Measurements from ENCODE around the gene NCMAP.
"Not testable (repeated sequence)": the region's sequence is repeated elsewhere in the genome, so short reads cannot be mapped to it uniquely, and the experiment has no call there.

The NCMAP gene

GRCh38 chr1:24544239-24544638, 11.6 kb upstream of the NCMAP start:
- no peak for DNase-seq

GRCh38 chr1:24545662-24546061, 10.2 kb upstream of the NCMAP start:
- DNase-seq, result no peak

DNA sequence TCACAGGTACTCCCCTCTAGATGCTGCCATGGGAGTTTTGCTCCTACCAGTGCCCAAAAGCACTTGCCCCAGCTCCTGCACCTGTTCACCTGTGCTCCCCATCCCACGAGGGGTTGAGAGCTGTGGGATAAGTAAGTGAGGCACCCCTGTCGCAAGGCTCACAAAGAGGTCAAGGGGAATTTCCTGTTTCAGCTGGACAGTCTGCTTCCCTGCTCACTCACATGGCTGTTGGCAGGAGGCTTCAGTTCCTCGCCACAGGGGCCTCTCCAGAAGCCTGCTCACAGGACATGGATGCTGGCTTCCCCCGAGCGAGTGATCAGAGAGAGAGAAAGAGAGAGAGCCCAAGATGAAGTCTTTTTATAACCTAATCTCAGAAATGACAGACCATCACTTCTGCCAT, 8.7 kb upstream of the NCMAP start:
- no peak for DNase-seq

- no peak for DNase-seq
Measured at GRCh38 chr1:24548070-24548469, 7.8 kb upstream of the NCMAP start.

GRCh38 chr1:24549210-24549609, 6.7 kb upstream of the NCMAP start:
- DNase-seq, result not testable (repeated sequence)

DNA sequence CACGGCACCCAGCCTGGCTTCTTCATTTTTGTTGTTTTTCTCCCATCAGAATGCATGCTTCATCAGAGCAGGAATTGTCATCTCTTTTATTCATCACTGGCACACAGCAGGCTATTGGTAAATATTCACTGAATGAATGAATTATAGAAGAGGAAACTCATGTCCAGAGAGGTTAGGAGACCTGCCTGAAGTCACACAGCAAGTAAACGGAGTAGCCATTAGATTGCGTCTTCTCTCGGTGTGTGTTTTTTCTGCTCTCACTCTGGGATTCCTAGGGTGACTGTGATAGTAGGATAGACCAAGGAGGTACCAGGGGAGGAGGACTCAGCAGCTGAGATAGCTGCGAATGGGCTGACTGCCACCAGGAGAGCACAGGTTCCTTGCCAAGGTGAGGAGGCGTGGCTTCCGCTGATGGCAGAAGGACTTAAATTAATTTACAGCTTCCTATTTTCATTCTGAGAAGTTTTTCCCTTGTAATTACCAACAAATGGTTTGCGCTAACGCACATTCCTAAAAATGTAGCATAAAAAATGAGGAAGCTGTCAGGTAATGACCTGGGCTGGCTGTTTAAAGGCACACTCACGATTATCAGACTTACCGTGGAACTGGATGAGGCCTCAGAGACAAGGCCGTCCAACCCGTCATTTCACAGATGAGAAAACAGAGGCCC, 4.5 kb upstream of the NCMAP start:
- no peak for DNase-seq

DNA sequence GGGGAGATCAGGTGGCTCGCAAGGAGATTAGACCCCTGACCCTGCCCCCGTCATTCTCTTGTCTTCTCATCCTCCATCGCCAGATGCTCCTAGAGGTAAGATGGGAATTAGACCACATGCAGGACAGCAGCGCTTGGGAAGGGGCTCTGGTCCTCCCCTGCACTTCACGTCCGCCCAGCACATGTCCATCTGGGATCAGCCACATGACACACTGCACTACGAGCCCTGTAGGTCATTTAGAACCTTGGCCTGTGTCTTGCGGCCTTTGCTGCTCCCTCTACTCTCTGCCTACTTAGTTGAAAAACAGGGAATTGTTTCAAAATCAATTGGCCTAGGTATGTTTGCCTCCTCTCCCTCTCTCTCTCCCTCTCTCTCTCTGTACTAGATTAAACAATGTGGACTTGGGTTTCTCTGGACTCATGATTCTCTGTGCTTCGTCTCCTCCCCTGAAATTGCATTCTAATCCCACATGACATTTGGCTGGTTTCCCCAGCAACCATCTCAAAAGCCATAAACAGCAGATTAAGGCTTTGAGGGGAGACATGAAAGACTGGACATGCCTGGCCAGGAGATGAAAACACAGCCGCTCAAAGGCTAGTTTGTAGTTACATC, 3.8 kb upstream of the NCMAP start:
- DNase-seq, result no peak

- DNase-seq, result no peak
Measured at GRCh38 chr1:24553931-24554330, 2.0 kb upstream of the NCMAP start.

DNA sequence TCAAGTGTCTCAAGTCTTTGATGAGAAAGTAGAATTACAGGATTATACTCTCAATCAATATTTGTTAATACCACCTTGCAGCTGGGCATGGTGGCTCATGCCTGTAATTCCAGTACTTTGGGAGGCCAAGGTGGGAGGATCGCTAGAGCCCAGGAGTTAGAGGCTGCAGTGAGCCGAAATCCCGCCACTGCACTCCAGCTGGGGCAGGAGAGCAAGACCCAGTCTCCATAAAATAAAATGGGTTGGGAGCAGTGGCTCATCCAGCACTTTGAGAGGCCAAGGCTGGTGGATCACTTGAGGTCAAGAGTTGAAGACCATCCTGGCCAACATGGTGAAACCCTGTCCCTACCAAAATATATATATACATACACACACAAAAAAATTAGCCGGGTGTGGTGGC, 1.2 kb upstream of the NCMAP start:
- no peak for DNase-seq

- no peak for DNase-seq
Measured at GRCh38 chr1:24556414-24556795, 518 bp downstream of the NCMAP start.

GRCh38 chr1:24557220-24557619, 1.3 kb downstream of the NCMAP start:
- no peak for DNase-seq

DNA sequence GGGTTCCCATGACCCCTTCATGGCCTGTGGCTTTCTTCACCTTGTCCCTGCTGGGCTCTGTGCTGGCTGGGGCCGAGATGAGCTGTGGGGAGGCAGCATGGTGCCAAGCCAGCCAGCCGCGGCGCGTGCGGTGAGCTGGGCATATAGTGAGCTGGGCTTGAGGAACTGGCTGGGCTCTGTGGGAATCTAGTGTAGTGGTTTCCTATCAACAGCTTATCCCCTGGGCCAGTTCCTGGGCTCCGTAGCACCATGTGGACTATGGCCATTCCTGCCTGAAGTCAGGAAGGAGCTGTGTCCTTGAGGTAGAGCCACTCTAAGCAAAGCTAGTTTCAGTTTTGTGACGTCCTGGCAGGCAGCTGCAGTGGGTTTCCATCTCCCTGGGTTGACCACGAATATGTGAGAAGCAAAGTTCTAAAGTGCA, 1.8 kb downstream of the NCMAP start:
- DNase-seq, result no peak

- DNase-seq, result no peak
Measured at GRCh38 chr1:24558455-24558854, 2.6 kb downstream of the NCMAP start.

- DNase-seq, result peak; percentile 35
Measured at GRCh38 chr1:24558902-24559791, 3.3 kb downstream of the NCMAP start.

DNA sequence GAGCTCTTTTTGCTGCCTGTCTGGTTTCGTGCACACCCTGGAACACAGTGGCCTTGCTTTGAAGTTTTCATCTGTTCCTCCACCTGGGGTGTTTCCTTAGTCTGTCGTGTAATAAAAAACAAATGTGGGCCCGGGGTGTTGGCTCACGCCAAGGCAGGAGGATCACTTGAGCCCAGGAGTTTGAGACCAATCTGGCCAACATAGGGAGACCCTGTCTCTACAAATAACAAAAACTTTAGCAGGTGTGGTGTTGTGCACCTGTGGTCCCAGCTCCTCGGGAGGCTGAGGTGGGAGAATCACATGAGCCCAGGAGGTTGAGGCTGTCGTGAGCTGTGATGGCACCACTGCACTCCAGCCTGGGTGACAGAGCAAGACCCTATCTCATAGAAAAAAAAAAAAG, 4.5 kb downstream of the NCMAP start:
- DNase-seq, result no peak

GRCh38 chr1:24562625-24563024, 6.7 kb downstream of the NCMAP start:
- no peak for DNase-seq

DNA sequence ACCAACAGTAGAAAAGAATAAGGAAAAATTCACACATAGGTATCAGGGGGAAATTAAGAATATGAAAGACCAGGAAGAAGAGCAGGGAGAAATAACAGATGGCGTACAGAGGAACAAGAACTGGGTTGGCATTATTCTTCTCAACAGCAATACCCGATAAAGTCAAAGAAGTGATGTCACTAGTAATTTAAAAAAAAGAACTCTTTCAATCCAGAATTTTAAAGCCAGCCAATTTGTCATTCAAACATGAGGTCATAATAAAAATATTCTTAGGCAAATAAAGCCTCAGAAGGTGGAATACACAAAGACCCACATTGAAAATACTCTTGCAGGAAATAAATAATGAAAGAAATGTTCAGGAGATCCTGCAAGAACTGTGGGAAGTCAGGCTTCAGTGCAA, 8.8 kb downstream of the NCMAP start:
- DNase-seq, result no peak

DNA sequence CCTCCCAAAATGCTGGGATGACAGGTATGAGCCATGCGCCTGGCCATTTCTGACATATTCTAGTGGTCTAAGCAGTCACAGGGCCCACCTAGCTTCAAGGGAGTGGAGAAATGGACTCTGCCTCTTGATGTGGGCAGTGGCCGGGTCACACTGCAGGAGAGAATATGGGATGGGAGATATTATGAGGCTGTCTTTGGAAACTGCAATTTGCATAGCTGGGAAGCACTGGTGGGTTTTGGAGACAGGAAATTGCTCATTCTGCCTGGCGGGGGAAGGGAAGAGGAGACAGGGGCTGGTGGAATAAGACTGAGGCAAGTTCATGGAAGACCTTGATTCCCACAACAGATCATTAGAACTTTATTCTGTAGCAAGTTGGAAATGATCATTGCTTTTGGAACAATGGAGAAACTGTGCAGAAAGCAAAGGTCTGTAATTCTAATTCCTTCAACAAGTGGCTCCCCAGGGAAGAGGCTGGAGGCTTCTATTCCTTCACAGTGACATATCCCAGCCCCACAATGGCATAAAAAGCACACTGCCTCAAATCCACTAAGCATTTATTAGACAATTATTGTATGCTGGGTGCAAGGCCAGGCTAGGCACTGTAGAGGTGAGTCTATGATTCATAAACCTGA, 10.5 kb downstream of the NCMAP start:
- peak; percentile 61 for DNase-seq

DNA sequence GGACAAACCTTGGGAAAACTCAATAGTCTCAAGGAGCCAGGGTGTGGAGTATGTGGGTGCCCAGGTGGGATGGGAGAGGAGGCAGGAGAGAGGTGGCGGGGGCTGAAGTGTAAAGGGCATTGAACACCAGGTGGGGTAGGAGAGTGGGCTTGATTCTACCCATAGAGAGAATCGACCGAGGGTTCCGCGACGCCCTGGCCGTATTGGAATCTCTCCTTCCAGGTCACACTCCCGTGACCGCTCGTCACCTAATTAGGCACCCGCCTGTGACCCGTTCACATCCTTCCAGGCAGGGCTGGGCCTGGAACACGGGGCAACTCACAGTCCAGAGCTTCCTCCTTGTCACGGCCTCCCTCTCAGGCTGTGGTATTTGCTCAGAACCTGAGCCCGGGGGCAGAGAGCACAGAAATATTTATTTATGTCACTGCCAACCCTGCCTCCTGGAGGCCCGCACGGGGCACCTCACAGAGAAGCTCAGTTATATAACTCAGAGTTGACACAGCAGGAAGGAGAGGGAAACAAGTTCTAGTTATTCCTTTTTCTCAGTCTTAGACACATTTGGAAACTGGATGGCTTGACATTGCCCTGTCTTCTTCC, 12.0 kb downstream of the NCMAP start:
- no peak for DNase-seq

DNA sequence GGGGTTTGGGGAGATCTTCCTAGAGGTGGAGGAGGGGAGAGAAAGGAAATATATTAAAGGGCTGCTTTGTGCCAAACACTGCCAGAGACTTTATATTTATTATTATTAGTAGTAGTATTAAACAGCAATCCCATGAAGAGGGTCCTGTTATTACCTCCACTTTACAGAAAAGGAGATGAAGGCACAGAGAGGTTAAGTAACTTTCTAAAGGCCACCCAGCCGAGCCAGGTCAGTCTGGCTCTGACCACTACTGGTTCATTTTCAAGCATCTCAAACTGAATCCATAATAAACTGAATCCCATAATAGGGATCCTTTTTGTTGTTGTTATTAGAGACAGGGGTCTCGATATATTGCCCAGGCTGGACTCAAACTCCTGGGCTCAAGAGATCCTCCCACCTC, 12.6 kb downstream of the NCMAP start:
- no peak for DNase-seq

DNA sequence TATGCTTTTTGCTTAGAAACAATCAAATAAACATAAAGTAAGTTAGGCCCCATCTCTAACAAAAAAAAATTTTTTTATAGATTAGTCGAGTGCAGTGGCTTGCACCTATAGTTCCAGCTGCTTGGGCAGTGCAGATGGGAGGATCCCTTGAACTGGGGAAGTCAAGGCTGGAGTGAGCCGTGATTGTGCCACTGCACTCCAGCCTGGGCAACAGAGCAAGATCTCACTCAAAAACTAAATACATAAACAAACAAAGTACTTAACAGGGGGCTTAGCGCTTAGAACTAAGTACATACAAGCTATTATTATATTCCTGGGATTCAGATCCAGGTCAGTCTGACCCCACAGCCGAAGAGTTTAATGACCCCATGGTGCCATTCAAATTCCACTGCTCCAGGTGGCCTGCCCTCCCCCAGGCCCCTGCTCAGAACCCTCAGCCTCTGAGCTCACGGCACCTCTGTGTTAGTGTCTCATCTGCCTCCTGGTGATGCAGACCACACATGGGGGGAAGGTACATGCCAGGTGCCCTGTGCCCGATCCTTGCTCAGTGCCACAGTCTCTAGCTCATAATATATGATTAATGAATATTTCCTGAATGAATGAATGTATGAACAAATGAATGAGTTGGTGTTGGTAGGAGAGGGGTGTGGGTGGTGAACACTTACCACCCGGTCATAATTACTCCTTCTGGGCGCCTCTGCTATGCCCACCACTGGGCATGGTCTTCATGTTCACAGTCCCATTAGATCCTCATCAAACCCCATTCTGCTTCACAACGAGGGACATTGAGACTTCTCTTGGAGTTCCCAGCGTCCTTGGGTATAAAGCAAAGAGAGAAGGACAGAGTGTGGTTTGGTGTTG, 14.6 kb downstream of the NCMAP start:
- DNase-seq, result no peak

DNA sequence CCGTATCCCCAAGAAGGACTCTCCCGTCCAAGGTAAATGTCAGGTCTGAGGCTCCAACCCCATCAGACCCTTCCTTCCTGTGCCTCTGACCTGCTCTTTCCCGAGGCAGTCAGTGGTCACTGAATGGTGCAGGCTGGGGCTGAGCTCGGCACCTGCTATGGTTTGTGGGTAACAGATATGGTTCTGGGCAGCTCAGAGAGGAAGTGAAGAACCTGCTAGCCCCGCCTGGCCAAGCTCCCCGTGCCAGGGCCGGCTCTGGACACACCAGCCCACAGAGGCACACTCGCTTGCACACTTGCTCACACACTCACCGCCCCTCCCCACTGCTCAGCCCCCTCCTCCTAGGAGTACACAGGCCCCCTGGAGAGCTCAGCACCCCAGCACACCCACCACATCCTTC, 16.4 kb downstream of the NCMAP start:
- no peak for DNase-seq
